Pancreas (tissue), 10 donors: ENCODE data around the gene KCNG2. TPM values are rescaled to one million over a fixed set of nuclear protein-coding genes. Genes with fewer than 3 reads are reported as not detected.

Experiments used
- ATAC-seq, 4 donors: fragments of 200-7000 bp; cut with Tn5 transposase; one replicate each; pipeline versions ENCODE4 v1.8.0 to v1.9.1; 2020; ENCODE audit warnings: mild to moderate bottlenecking in 4 of 4, moderate library complexity in 4 of 4
- DNase-seq, 6 donors: peaks; one replicate each; pipeline ENCODE4 v3.0.0-alpha.2; 2020
- FAIRE-seq: peaks from 2 replicates; lab custom pipeline; 2012; peaks lifted over from hg19 to GRCh38; lab: Jason Lieb, UNC
- H3K27ac ChIP-seq, 4 donors: fragments of 200-600 bp; sonication (generic); 1 replicate in 3 of 4; 2 replicates in 1 of 4; pipeline versions ENCODE4 v1.5.0 to v1.8.0; 2020
- H3K27me3 ChIP-seq, 4 donors: fragments of 200-600 bp; one replicate each; pipeline ENCODE4 v1.8.0; 2021
- H3K36me3 ChIP-seq, 3 donors: fragments of 200-600 bp; sonication (generic) in 1 of 3; one replicate each; pipeline versions ENCODE4 v1.5.0 to v1.8.0; 2020 to 2021
- H3K4me1 ChIP-seq, 3 donors: fragments of 200-600 bp; one replicate each; pipeline ENCODE4 v1.8.0; 2021
- H3K4me3 ChIP-seq, 4 donors: fragments of 200-600 bp; sonication (generic) in 2 of 4; one replicate each; pipeline versions ENCODE4 v1.5.0 to v1.8.0; 2020 to 2021
- H3K9me3 ChIP-seq, 4 donors: fragments of 200-600 bp; one replicate each; pipeline ENCODE4 v1.8.0; 2021
- CTCF ChIP-seq, 4 donors: fragments of 200-600 bp; sonication (generic) in 3 of 4; IDR thresholded peaks; one replicate each; pipeline versions ENCODE4 v1.5.0 to v1.8.0; 2021; ENCODE audit warnings: antibody characterized with exemption in 4 of 4
- WGBS, 2 donors: extraction: QIAGEN DNeasy Blood & Tissue Kit; methylation state at CpG; one replicate each; pipeline ENCODE4 v1.1.7; 2013; 5-methylcytosine and 5-hydroxymethylcytosine counted together
- intact Hi-C, 3 donors: fragments of 100-400 bp; cut with DNase I; formaldehyde crosslinking; loops; one replicate each; pipeline versions ENCODE4 v1.11.1 to v1.14.2; 2022
- polyA plus RNA-seq, 2 donors: library from polyadenylated mRNA; stranded (reverse); fragments of 200-250 nt; gene quantifications; one replicate each; pipeline ENCODE4 v1.2.3, GENCODE V29; 2013
- total RNA-seq, 6 donors: library from RNA; stranded (reverse); fragmentation: NEBNext Ultra II Directional in 4 of 6; extraction: Animal tissue kit (Norgen Biotek cat#: 25700) in 4 of 6; gene quantifications; one replicate each; pipeline versions ENCODE4 v1.2.1 to v1.2.4, GENCODE V29; 2021 to 2023
- donor health status: healthy with polysubstance abuse.
- donor health status: DM: no; HTN: no; CAD: no; lungs with moderate emphysema.
- donor health status: DM: no; HTN: no; CAD: no.
- donor health status: control.
- donor health status: control.
- donor health status: Bipolar disorder and iron deficiency.
- donor health status: DM: yes; HTN: yes; CAD: no.
- donor health status: DM: no; HTN: no; CAD: no.
- donor health status: DM: no; HTN: no; CAD: no.
- donor health status: DM: yes; HTN: yes; CAD: no.

KCNG2 gene
- total and polyA plus RNA-seq, 8 donors, result 0.12 to 0.22 (median 0.13) TPM; not detected in 5

- no peak for DNase-seq
- 95 to 96% methylated on average over 10 of the region's 10 CpGs for WGBS, 2 donors
- no peaks in the 10 kb centered on the region for H3K4me1 ChIP-seq
- no peaks in the 10 kb centered on the region for H3K9me3 ChIP-seq
- peaks cover 3 to 24% (median 13%) of the 10 kb centered on the region in 3 donors for H3K36me3 ChIP-seq
- no peak for FAIRE-seq
- H3K27me3 ChIP-seq, result no peaks in the 10 kb centered on the region
- intact Hi-C loops, result no loop called here
- no peak for ATAC-seq
- no peak for TF ChIP-seq CTCF (IDR thresholded peaks at IDR 0.05)
- H3K27ac ChIP-seq, result no peak overlapping the region
- no peak overlapping the region for H3K4me3 ChIP-seq
Measured at GRCh38 chr18:79756143-79756500, 41.6 kb upstream of the KCNG2 start.

GRCh38 chr18:79756826-79757225 lies 40.9 kb upstream of the KCNG2 start:
- no peak overlapping the region for H3K4me3 ChIP-seq
- no peak for ATAC-seq
- peak in 1 of 6 donors; percentile 9 for DNase-seq
- no peak for TF ChIP-seq CTCF (IDR thresholded peaks at IDR 0.05)
- 94 to 98% methylated on average over 11 of the region's 11 CpGs for WGBS, 2 donors
- intact Hi-C loops, result no loop called here
- peaks cover 3 to 24% (median 13%) of the 10 kb centered on the region in 3 donors for H3K36me3 ChIP-seq
- no peak overlapping the region for H3K27ac ChIP-seq
- no peaks in the 10 kb centered on the region for H3K27me3 ChIP-seq
- H3K4me1 ChIP-seq, result no peaks in the 10 kb centered on the region
- FAIRE-seq, result no peak
- no peaks in the 10 kb centered on the region for H3K9me3 ChIP-seq

GRCh38 chr18:79760348-79760747 lies 37.4 kb upstream of the KCNG2 start:
- no peak for ATAC-seq
- H3K27me3 ChIP-seq, result no peaks in the 10 kb centered on the region

GRCh38 chr18:79760881-79761280 lies 36.9 kb upstream of the KCNG2 start:
- 77 to 91% methylated on average over 1 of the region's 1 CpG for WGBS, 2 donors
- DNase-seq (no peak), ATAC-seq (no peak), FAIRE-seq (no peak)
- no peak overlapping the region for H3K27ac ChIP-seq
- intact Hi-C loops, result no loop called here
- H3K36me3 ChIP-seq, result no peaks in the 10 kb centered on the region
- no peak for TF ChIP-seq CTCF (IDR thresholded peaks at IDR 0.05)
- no peak overlapping the region for H3K4me3 ChIP-seq
- no peaks in the 10 kb centered on the region for H3K27me3 ChIP-seq
- H3K9me3 ChIP-seq, result no peaks in the 10 kb centered on the region
- H3K4me1 ChIP-seq, result no peaks in the 10 kb centered on the region

More at GRCh38 chr18:79760348-79760747, 37.4 kb upstream of the KCNG2 start:
- FAIRE-seq, result no peak
- TF ChIP-seq CTCF (IDR thresholded peaks at IDR 0.05), result no peak
- WGBS, 2 donors, result 18 to 22% methylated on average over 1 of the region's 1 CpG
- intact Hi-C loops, result no loop called here
- DNase-seq, result no peak
- Histone ChIP-seq H3K4me1 (no peaks in the 10 kb centered on the region), H3K36me3 (peaks cover 0 to 1% (median 0%) of the 10 kb centered on the region in 3 donors), H3K27ac (no peak overlapping the region), H3K9me3 (no peaks in the 10 kb centered on the region), H3K4me3 (no peak overlapping the region)

GRCh38 chr18:79763407-79763806 lies 34.3 kb upstream of the KCNG2 start:
- no peak for DNase-seq

More at GRCh38 chr18:79763407-79763806, 34.3 kb upstream of the KCNG2 start:
- Histone ChIP-seq H3K4me1 (no peaks in the 10 kb centered on the region), H3K36me3 (no peaks in the 10 kb centered on the region), H3K27ac (no peak overlapping the region), H3K4me3 (no peak overlapping the region), H3K27me3 (no peaks in the 10 kb centered on the region), H3K9me3 (no peaks in the 10 kb centered on the region)
- TF ChIP-seq CTCF (IDR thresholded peaks at IDR 0.05), result no peak
- intact Hi-C loops, result no loop called here
- ATAC-seq (no peak), FAIRE-seq (no peak)
